Colonic mucosa (tissue), 4 donors: ENCODE measurements around the gene ENOPH1. TPM values are rescaled to one million over a fixed set of nuclear protein-coding genes. Genes with fewer than 3 reads are reported as not detected.
"Not testable (repeated sequence)": the region's sequence is repeated elsewhere in the genome, so short reads cannot be mapped to it uniquely, and the experiment has no call there.

Experiments
- DNase-seq: peaks from one replicate; pipeline ENCODE4 v3.0.0-alpha.2; 2020
- H3K27ac ChIP-seq: fragments of 200-600 bp; one replicate; pipeline ENCODE4 v1.8.0; 2021
- H3K27me3 ChIP-seq: fragments of 200-600 bp; one replicate; pipeline ENCODE4 v1.8.0; 2021
- H3K36me3 ChIP-seq: fragments of 200-600 bp; one replicate; pipeline ENCODE4 v1.8.0; 2021
- H3K4me1 ChIP-seq: fragments of 200-600 bp; one replicate; pipeline ENCODE4 v1.8.0; 2021; ENCODE audit warnings: mild to moderate bottlenecking
- H3K4me3 ChIP-seq: fragments of 200-600 bp; one replicate; pipeline ENCODE4 v1.8.0; 2021
- H3K9ac ChIP-seq, 2 donors: one replicate each; pipeline ENCODE4 v1.7.0; 2013; ENCODE audit warnings: control low read depth in 2 of 2, low read depth in 2 of 2, low read length in 2 of 2
- H3K9me3 ChIP-seq: fragments of 200-600 bp; one replicate; pipeline ENCODE4 v1.8.0; 2021
- intact Hi-C: fragments of 100-400 bp; cut with DNase I; formaldehyde crosslinking; loops from one replicate; pipeline ENCODE4 v1.14.1; 2022
- total RNA-seq, 2 donors: library from RNA; stranded (reverse); fragmentation: NEBNext Ultra II Directional in 1 of 2; extraction: Animal tissue kit (Norgen Biotek cat#: 25700) in 1 of 2; gene quantifications; one replicate each; pipeline ENCODE4 v1.2.1, GENCODE V29; 2021
- TF ChIP-seq, protein P1 (sequence below): fragments of 200-600 bp; IDR thresholded peaks from one replicate; pipeline ENCODE4 v1.8.0; 2022; ENCODE audit warnings: antibody characterized with exemption, mild to moderate bottlenecking
- donor health status: healthy.
- donor health status: DM: no; HTN: no; CAD: no.
- donor health status: DM: no; HTN: no; CAD: no.

The ENOPH1 gene
- total RNA-seq, 2 donors from 2014 or later = 19.9 to 38.5 TPM

DNA sequence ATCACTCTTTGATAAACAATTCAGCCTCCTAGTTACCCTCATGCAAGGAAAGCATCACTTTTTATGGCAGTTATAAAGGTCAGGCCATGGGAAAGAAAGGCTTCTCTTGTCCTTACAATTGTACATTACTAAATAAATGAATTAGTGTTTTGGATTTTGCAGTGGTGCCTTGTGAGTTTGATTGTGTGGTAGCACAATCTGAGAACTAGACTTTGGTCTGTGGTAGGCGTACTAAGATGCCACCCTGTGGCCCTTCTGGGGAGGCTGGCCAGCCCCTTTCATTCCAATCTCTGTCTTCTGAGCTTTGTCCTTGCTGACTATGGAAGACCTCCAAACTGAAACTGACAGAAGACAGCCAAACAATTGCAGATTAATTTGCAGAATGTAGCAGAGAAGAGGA, 42.0 kb upstream of the ENOPH1 start:
- H3K9me3 ChIP-seq = no peaks in the 10 kb centered on the region
- no peak overlapping the region for H3K27ac ChIP-seq
- intact Hi-C loops = no loop called here
- no peaks in the 10 kb centered on the region for H3K27me3 ChIP-seq
- no peak overlapping the region for H3K9ac ChIP-seq
- no peak overlapping the region for H3K4me3 ChIP-seq
- H3K4me1 ChIP-seq = no peaks in the 10 kb centered on the region
- no peak for DNase-seq
- no peaks in the 10 kb centered on the region for H3K36me3 ChIP-seq
- TF ChIP-seq, protein P1, sequence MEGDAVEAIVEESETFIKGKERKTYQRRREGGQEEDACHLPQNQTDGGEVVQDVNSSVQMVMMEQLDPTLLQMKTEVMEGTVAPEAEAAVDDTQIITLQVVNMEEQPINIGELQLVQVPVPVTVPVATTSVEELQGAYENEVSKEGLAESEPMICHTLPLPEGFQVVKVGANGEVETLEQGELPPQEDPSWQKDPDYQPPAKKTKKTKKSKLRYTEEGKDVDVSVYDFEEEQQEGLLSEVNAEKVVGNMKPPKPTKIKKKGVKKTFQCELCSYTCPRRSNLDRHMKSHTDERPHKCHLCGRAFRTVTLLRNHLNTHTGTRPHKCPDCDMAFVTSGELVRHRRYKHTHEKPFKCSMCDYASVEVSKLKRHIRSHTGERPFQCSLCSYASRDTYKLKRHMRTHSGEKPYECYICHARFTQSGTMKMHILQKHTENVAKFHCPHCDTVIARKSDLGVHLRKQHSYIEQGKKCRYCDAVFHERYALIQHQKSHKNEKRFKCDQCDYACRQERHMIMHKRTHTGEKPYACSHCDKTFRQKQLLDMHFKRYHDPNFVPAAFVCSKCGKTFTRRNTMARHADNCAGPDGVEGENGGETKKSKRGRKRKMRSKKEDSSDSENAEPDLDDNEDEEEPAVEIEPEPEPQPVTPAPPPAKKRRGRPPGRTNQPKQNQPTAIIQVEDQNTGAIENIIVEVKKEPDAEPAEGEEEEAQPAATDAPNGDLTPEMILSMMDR = no peak

DNA sequence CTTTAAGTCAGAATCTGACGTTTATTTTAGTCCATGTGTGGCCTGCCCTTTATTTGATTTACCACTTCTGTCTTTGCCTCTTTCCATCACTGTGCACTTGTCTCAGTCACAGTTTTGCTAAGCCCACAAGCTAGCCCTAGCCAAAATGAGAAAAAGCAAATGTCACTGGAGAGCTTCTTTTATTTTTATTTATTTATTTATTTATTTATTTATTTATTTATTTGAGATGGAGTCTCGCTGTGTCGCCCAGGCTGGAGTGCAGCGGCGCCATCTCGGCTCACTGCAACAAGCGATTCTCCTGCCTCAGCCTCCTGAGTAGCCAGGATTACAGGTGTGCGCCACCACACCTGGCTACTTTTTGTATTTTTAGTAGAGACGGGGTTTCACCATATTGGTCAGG, 40.3 kb upstream of the ENOPH1 start:
- intact Hi-C loops, H3K9ac ChIP-seq, H3K4me1 ChIP-seq, H3K9me3 ChIP-seq, DNase-seq, H3K36me3 ChIP-seq, H3K4me3 ChIP-seq, H3K27me3 ChIP-seq, H3K27ac ChIP-seq: not testable (repeated sequence)

DNA sequence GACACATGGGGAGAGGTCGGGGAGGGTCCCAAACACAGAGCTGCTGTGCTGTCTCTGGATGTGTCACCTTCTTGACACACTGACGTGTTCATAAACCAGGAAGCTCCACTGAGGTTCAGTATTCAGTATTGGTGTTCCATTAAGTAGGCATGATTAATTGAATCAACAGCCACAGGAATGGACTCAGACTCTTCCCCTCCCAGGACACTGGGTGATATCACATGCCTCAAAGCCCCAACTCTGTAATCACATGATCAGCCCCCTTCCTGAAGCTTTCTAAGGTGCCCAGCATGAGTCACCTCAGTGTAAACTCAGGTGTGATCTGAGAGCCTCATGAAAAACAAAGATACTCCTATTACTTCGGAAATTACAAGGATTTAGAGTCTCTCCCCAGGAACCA, 35.5 kb upstream of the ENOPH1 start:
- Histone ChIP-seq H3K4me1 (no peaks in the 10 kb centered on the region), H3K9ac (no peak overlapping the region), H3K27ac (no peak overlapping the region), H3K9me3 (no peaks in the 10 kb centered on the region), H3K27me3 (no peaks in the 10 kb centered on the region), H3K36me3 (no peaks in the 10 kb centered on the region), H3K4me3 (no peak overlapping the region)
- no peak for DNase-seq
- intact Hi-C loops = no loop called here
- TF ChIP-seq, protein P1 = no peak

DNA sequence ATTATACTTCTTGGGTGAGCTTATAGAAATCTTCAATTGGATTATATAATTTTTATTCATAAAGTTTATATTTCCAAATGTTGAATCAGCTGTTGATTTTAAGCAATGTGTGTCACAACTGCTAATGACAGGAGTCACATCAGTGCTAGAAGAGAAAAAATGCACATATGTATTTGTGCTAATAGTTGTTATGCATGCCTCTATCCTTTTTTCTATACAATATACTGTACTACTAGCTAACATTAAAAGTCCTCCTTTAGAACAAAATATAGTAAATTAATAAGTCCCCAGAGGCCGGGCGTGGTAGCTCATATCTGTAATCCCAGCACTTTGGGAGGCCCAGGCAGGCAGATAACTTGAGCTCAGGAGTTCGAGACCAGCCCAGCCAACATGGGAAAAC, 32.9 kb upstream of the ENOPH1 start:
- Histone ChIP-seq H3K27me3 (no peaks in the 10 kb centered on the region), H3K36me3 (no peaks in the 10 kb centered on the region), H3K4me3 (no peak overlapping the region), H3K9ac (no peak overlapping the region), H3K27ac (no peak overlapping the region), H3K9me3 (no peaks in the 10 kb centered on the region), H3K4me1 (no peaks in the 10 kb centered on the region)
- intact Hi-C loops = no loop called here
- DNase-seq = no peak
- TF ChIP-seq, protein P1 = no peak

DNA sequence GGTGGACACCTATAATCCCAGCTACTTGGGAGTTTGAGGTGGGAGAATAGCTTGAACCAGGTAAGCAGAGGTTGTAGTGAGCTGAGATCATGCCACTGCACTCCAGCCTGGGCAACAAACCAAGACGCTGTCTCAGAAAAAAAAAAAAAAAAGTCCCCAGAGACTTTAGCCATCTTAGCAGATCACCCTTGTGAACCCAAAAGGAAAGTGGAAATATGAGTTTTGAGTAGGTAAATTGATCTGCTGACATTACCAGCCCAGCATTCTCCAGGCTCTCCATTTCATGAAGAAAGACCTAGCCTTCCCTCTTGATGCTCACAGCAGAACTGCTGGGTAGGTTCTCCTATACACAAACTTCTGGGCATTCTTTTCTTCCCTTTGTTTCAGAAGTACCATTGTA, 32.1 kb upstream of the ENOPH1 start:
- no peak overlapping the region for H3K9ac ChIP-seq
- H3K4me1 ChIP-seq = no peaks in the 10 kb centered on the region
- H3K9me3 ChIP-seq = no peaks in the 10 kb centered on the region
- no peak overlapping the region for H3K4me3 ChIP-seq
- no peak overlapping the region for H3K27ac ChIP-seq
- H3K36me3 ChIP-seq = no peaks in the 10 kb centered on the region
- TF ChIP-seq, protein P1 = no peak
- no peak for DNase-seq
- H3K27me3 ChIP-seq = no peaks in the 10 kb centered on the region
- intact Hi-C loops = no loop called here

DNA sequence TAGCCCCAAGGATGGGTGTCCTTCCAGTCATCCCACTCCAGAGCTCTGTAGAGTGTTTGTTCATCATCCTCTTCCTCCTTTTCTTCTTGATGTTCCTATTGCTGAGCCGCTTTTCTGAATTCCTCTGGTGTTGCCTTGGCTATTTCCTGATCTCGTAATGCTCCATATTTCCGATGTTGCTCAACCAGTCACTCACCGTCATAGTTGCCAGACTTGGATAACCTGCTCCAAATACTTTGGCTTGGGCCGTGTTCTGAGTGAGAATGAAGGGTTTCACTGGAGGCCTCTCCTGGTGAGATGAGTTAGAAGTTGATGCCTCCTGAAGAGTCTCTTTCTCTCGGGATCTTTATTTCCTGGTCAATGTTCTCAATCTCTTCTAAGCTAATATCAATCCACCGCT, 28.8 kb upstream of the ENOPH1 start:
- TF ChIP-seq, protein P1 = no peak
- Histone ChIP-seq H3K4me1 (no peaks in the 10 kb centered on the region), H3K27me3 (no peaks in the 10 kb centered on the region), H3K9ac (no peak overlapping the region), H3K36me3 (no peaks in the 10 kb centered on the region), H3K27ac (no peak overlapping the region), H3K9me3 (no peaks in the 10 kb centered on the region), H3K4me3 (no peak overlapping the region)
- intact Hi-C loops = no loop called here
- no peak for DNase-seq
